ENCODE results near the gene ANKFN1.

The ANKFN1 gene

GRCh38 chr17:56436142-56436541 lies 282.9 kb downstream of the ANKFN1 start:
- no peak for DNase-seq (ENCODE audit: low spot score)

DNA sequence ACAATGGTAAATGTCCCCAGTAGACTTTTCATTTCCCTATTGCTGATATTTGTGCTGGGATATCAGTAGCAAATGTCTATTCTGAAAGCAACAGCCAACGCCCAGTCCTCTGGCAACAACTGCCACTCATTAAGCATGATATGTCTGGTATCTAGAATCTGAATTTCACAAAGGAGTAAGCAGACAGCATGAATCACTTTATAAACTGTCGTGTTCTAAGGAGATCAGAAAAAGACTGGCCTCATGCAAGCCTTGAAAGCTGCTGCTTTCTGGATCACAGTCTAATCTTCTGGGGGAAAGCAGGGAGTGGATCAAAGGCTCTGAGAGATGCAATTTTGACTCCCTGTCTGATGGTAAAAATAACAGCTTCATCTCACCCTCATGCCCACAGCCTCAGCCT lies 287.1 kb downstream of the ANKFN1 start:
- peak; percentile 31 for DNase-seq (ENCODE audit: low spot score)

DNA sequence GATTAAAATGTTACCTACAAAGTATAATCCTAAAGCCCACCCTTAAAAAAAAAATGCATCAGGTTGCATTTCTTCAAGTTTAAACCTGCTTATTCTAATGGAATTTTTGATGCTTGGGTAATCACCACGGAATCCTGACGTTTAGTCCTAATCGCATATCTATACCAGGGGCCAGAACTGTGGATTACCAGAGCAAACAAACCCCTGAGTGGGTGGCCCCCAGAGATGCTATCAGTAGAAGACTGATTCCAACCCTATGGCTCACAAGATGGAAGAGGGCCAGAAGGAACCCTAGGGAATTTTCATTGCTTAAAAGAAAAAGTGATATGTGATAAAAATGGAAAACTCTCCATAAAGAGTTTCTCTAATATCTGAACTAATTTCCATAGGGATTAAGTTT lies 288.0 kb downstream of the ANKFN1 start:
- DNase-seq (ENCODE audit: low spot score) = peak; percentile 23

GRCh38 chr17:56445692-56446411 lies 292.6 kb downstream of the ANKFN1 start:
- no peak for DNase-seq (ENCODE audit: low spot score)

DNA sequence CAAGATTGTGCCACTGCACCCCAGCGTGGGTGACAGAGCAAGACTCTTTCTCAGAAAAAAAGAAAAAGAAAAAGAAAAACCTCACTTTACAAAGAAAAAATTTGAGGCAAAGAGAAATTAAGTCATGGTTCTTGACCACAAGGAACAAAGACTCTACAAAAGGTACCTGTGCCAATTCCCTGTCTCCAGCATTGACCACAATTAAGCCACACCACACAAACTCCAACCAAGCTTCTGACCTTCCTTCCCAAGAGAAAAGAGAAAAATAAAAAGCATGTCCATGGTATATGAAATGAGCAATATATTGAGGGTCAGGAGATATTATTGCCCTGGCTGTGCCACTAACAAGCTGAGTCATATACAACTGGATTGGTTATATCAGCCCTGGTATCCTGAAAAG lies 293.9 kb downstream of the ANKFN1 start:
- DNase-seq (ENCODE audit: low spot score) = no peak

GRCh38 chr17:56448371-56448770 lies 295.1 kb downstream of the ANKFN1 start:
- no peak for DNase-seq (ENCODE audit: low spot score)

GRCh38 chr17:56449176-56449575 lies 295.9 kb downstream of the ANKFN1 start:
- no peak for DNase-seq (ENCODE audit: low spot score)

DNA sequence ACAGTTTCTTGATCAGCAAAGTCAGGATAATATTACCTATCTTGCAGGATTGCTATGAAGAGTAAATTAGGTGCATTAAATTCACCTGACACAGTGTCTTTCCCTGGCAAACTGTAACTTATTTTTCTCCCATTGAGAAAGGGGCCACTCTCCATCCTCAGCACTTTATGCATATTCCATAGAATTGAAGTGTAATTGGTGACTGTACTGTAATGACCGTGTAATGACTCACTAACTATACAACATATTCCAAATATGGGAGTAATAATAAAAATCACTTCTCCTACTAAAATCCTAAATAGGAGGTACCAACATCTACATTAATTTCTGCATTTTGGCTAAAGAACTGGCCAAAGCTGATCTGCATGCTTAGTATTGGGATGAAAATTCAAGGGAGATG lies 298.4 kb downstream of the ANKFN1 start:
- no peak for DNase-seq (ENCODE audit: low spot score)

DNA sequence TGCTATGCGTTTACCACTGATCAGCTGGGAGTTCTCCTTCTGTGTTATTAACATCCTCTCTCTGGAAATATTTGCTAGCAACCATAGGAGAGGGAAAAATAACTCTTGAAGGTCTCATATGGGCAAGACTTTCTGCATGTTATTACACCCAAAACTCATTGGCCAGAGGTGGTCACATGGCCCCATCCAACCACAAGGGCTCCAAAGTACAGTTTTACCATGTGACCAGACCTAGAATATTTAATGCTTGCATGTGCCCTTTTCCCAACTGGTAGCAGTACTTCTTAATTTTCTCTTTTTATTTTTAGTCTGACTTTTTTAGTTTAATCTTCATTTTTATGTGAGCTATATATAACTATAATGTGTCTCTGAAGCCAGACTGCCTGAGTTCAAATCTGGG lies 299.2 kb downstream of the ANKFN1 start:
- DNase-seq (ENCODE audit: low spot score) = no peak

DNA sequence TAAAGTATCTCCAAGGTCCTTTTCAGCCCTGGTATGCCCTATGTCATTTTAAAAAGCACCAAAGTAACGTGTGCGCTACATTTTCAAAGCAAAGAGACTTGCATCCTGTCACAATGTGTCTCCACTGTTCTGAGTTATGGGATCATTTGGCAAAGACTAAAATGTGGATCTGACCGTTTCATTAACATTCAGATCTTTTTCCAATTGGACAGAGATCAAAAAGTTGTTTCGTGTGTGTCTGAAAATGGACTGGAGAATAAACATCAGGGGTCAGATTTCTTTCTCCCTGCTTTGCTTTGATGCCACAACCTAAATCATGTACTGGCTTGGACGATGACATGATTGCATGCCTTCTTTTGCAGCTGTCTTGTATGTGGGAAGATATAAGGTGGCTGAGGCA lies 304.2 kb downstream of the ANKFN1 start:
- no peak for DNase-seq (ENCODE audit: low spot score)

DNA sequence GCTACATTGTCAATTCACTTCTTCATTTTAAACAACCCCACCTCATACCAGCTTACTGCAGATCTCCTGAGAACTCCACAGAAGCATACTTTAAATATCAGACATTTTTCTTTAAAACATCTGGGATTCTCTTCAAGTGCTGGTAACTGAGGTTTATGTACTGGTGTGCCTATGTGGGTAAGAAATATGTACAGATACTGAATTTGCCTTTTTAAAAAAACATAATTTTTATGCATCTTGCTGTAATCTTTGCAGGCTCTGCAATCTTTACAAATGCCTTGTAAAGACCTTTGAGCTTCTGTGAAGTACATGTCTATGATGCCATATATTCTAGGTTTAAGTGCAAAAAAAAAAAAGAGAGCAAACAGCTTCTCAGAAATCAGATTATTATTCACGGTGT lies 312.6 kb downstream of the ANKFN1 start:
- DNase-seq (ENCODE audit: low spot score) = no peak

DNA sequence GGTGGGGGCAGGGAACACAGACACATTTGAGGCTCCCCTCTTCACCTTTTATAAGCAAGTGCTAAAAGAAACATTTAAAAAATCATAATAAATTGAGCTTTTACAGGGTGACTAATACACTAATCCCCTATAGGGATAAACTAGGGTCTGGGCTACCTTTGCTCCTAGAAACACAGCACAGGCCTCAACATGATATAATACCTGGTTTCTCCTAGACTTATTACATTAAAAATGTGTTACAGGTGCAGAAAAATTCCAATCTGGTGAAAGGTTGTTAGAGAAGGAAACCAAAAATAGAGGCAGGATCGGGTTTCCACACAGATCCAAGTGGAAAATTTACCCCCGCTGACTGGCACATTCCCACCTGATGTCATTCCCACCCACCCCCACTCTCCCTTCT lies 315.6 kb downstream of the ANKFN1 start:
- DNase-seq (ENCODE audit: low spot score) = no peak

GRCh38 chr17:56471696-56472095 lies 318.4 kb downstream of the ANKFN1 start:
- DNase-seq (ENCODE audit: low spot score) = no peak

- DNase-seq (ENCODE audit: low spot score) = no peak
These were observed 321.8 kb downstream of the ANKFN1 start for GRCh38 chr17:56475116-56475515.

GRCh38 chr17:56478836-56479447 lies 325.7 kb downstream of the ANKFN1 start:
- DNase-seq (ENCODE audit: low spot score) = no peak

DNA sequence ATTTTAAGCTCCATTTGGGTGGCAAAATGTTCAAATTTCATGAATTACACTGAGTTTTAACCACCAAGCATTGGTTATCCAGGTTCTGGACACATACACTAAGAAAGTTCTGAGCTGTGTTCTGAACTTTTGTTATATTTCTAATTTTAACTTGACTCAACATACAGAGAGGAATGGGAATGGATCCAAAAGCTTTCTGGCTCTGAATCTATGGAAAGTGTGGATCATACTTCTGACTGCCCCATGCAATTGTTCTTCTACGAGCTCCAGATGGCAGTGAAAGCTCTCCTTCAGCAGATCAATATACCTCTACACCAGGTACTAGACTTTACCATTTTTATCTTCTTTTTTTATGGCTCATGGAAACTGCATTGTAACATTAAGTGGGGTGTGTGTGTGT lies 327.2 kb downstream of the ANKFN1 start:
- DNase-seq (ENCODE audit: low spot score) = no peak

- DNase-seq (ENCODE audit: low spot score) = no peak
These were observed 328.4 kb downstream of the ANKFN1 start for GRCh38 chr17:56481659-56482058.

DNA sequence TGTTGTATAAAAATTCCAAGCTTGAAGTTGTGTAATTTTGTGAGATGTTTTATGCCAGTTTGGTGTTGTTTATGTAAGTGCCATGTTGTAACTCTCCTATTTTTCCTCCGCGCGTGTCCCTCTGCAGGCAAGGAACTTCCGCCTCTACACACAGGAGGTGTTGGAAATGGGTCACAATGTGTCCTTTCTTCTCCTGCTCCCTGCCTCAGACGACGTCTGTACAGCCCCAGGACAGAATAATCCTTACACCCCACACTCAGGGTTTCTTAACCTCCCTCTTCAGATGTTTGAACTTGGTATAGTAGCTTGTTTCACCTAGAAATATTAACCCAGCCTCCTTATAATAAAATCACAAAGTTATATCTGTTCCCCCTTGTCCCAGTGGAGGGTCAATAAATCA lies 329.0 kb downstream of the ANKFN1 start:
- DNase-seq (ENCODE audit: low spot score) = no peak

DNA sequence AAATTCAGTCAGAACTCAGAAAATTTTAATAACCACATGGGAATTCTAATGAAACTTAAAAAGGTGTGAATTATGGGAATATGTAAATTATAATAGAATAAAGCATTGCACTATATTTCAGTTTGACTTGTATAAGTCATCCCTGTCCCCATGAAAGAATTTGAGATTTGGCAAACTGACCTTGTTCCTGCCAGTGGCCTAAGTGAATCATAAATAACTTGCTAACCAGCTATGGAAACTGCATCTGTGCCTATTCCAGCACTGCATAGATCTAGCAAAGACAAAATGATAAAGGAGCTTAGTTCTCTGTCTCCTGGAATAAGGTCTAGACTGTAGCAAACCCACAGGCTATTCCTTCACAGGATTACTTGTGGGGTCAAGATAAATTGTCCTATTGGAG lies 333.5 kb downstream of the ANKFN1 start:
- peak; percentile 10 for DNase-seq (ENCODE audit: low spot score)

- no peak for DNase-seq (ENCODE audit: low spot score)
These were observed 335.5 kb downstream of the ANKFN1 start for GRCh38 chr17:56488800-56489199.

DNA sequence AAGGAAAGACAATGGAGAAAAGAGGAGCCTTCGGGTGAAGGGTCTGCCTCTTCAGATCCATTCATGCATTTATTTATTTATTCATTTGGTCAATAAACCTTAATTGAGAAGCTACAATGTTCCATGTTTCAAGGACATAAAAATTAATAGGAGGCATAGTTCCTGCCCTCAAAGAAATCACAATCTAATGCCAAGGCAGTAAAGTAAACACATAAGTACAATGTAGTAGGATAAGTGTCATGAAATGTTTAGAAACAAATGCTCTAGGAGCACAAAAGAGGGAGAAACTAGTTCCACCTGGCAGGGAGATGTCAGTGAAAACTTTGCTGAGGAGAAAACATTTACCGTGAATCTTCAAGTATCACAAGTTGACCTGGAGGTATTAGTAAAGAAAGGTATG lies 336.7 kb downstream of the ANKFN1 start:
- DNase-seq (ENCODE audit: low spot score) = no peak

DNA sequence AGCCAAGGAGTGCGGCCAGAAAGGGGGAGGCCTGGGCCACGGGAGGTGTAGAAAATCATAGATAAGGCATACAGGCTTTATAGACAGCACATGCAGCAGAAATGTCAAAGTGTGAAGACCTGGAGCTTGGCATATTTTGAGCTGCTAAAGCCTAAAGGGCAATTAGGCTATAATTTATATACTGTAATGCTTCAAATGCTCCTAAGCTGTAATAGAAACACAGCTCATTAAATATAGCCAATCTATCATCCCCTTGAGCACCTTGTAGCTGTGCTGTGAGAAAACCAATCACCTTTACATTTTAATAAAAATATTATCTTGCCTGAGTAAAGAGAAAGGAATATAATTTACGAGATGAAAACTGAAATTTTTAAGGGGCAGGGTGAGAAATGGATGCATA lies 342.3 kb downstream of the ANKFN1 start:
- no peak for DNase-seq (ENCODE audit: low spot score)

DNA sequence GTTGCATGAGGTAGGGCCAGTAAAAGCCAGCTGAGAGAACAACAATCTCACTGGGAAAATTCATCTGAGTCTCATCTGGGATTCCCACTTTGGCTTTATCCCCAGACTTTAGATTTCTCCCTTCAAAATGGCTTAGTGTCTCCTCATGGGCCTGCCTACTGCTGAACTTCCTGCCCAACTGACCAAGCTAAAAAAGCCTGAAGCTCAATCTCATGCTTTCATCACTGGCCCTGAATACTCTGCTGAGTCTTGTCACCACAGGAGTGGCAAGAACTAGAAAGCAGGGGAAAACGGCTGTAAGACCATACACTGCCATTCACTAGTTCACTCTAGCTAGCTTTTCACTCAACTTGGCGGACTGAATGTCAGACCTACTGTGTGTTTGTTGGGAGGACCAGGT lies 343.9 kb downstream of the ANKFN1 start:
- no peak for DNase-seq (ENCODE audit: low spot score)

DNA sequence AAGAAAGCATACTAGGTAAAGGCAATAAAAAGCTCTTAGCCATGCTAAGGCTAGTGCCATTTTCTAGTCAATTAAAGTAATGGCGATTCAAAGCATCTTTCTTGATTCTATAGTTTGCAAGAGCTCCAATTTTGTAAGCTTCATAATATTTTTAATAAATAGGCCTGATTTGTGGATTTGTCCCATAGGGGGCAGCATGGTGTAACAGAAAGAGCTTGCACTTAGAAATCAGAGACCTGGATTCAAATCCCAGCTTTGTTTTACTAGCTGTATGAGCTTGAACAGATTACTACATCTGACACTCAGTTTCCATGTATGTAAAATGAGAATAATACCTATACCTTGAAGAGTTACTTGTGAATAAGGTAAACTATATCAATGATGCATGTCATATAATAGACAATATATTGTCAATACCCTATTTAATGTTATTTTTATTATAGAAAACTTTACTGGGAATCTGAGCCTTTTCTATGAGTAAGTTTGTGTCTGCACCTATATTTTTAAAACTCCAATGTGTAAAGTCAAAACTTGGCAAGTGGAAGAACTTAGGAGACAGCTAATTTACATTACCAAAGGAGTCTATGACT lies 346.6 kb downstream of the ANKFN1 start:
- DNase-seq (ENCODE audit: low spot score) = no peak
